SK-MEL-5 (cell line): ENCODE measurements around the gene ZNF146. TPM values are rescaled to one million over a fixed set of nuclear protein-coding genes. Genes with fewer than 3 reads are reported as not detected.
"Not testable (repeated sequence)": the region's sequence is repeated elsewhere in the genome, so short reads cannot be mapped to it uniquely, and the experiment has no call there.

Experiments used
- DNase-seq: peaks from one replicate; pipeline ENCODE4 v3.0.0-alpha.2; 2016; ENCODE audit warnings: low read depth, low spot score
- in situ Hi-C: cut with HindIII; loops from 2 replicates; pipeline ENCODE4 v1.10.0; 2016; ENCODE audit warnings: low sequenced_read_pairs, high pct_unique_total_duplicates, low pct_unique_long_range_greater_than_20kb
- small RNA-seq, 2 experiments: library from RNA; depleted of rRNA; stranded (forward); fragments of <200 nt; gene quantifications; one replicate each; pipeline ENCODE3, GENCODE V24; 2014
- total RNA-seq: library from RNA; depleted of rRNA; stranded (reverse); fragments of >200 nt; shearing (Covaris generic); gene quantifications from 2 replicates; pipeline ENCODE4 v1.2.3, GENCODE V29; 2014; rRNA removed

The ZNF146 gene
- total RNA-seq, 1 experiment from 2014 or later: 88.8 TPM

- in situ Hi-C loops: no loop called here
Observed at GRCh38 chr19:36265064-36265463, 50.2 kb downstream of the ZNF146 start.

GRCh38 chr19:36265856-36266374 lies 51.0 kb downstream of the ZNF146 start:
- in situ Hi-C loops: no loop called here

More at GRCh38 chr19:36265064-36265463, 50.2 kb downstream of the ZNF146 start:
- no peak for DNase-seq

GRCh38 chr19:36266375-36266961 lies 51.6 kb downstream of the ZNF146 start:
- in situ Hi-C loops: no loop called here
- no peak for DNase-seq

More at GRCh38 chr19:36265856-36266374, 51.0 kb downstream of the ZNF146 start:
- DNase-seq: no peak

- in situ Hi-C loops: no loop called here
Observed at GRCh38 chr19:36267061-36267845, 52.3 kb downstream of the ZNF146 start.

GRCh38 chr19:36268081-36268480 lies 53.2 kb downstream of the ZNF146 start:
- DNase-seq, in situ Hi-C loops: not testable (repeated sequence)

More at GRCh38 chr19:36267061-36267845, 52.3 kb downstream of the ZNF146 start:
- DNase-seq: no peak

GRCh38 chr19:36268591-36268990 lies 53.7 kb downstream of the ZNF146 start:
- in situ Hi-C loops, DNase-seq: not testable (repeated sequence)

GRCh38 chr19:36269295-36269694 lies 54.4 kb downstream of the ZNF146 start:
- in situ Hi-C loops, DNase-seq: not testable (repeated sequence)

Small RNA genes within 50 kb of the gene (small RNA-seq; reads per million reads assigned to genes)
- gene RF00019: 0 reads per million in 2 experiments

Other genes with a start within 250 kb of the ZNF146 start
- 13.3 and 14.1 TPM in 2 replicates for gene SDHAF1, start 219.9 kb upstream of the ZNF146 start, total RNA-seq
- gene SYNE4, start 206.3 kb upstream of the ZNF146 start, total RNA-seq: not detected in 2 replicates
- 11.9 and 14.9 TPM in 2 replicates for gene ALKBH6, start 200.9 kb upstream of the ZNF146 start, total RNA-seq
- gene CLIP3, start 182.2 kb upstream of the ZNF146 start, total RNA-seq: 0.34 and 0.43 TPM in 2 replicates
- gene THAP8, start 160.8 kb upstream of the ZNF146 start, total RNA-seq: 1.5 and 1.6 TPM in 2 replicates
- gene WDR62, start 160.2 kb upstream of the ZNF146 start, total RNA-seq: 2.7 and 4.1 TPM in 2 replicates
- not detected in 2 replicates for gene OVOL3, start 104.0 kb upstream of the ZNF146 start, total RNA-seq
- 62.8 and 70.4 TPM in 2 replicates for gene POLR2I, start 100.2 kb upstream of the ZNF146 start, total RNA-seq
- 181 and 190 TPM in 2 replicates for gene TBCB, start 99.6 kb upstream of the ZNF146 start, total RNA-seq
- 214 and 271 TPM in 2 replicates for gene CAPNS1, start 75.0 kb upstream of the ZNF146 start, total RNA-seq
- not detected in 2 replicates for gene COX7A1, start 62.7 kb upstream of the ZNF146 start, total RNA-seq
- gene ZNF565, start 441 bp upstream of the ZNF146 start, total RNA-seq: 1.7 and 2.6 TPM in 2 replicates
- 3.0 and 3.5 TPM in 2 replicates for gene ZFP14, start 164.1 kb downstream of the ZNF146 start, total RNA-seq
- 3.6 and 3.9 TPM in 2 replicates for gene ZFP82, start 203.5 kb downstream of the ZNF146 start, total RNA-seq